ENCODE results near the gene ERFE.

DNA sequence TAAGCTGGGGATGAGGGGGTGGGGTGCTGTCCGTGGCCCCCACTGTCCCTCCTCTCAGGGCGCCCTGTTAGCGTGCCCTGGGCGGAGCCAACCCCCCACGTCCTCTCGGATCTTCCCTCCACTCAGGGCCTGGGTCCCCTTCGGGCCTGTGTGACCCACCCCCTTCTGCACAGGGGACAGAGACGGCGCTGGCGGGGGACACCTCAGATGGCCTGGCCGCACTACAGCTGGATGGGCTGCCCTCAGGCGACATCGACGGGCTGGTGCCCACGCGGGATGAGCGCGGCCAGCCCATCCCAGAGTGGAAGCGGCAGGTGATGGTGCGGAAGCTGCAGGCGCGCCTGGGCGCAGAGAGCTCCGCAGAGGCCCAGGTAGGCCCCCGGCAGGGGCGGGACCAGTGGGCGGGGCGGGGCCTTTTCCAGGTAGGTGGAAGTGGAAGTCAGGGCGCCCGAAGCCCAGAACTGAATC is 30.2 kb upstream of the ERFE start:
- TF ChIP-seq POLR2A (IDR thresholded peaks at IDR 0.05; ENCODE audit: low read length) (no peak), GATA1 (IDR thresholded peaks at IDR 0.05; ENCODE audit: low read depth, low read length) (no peak)
